ENCODE data around the gene ARSK.

Gene ARSK

DNA sequence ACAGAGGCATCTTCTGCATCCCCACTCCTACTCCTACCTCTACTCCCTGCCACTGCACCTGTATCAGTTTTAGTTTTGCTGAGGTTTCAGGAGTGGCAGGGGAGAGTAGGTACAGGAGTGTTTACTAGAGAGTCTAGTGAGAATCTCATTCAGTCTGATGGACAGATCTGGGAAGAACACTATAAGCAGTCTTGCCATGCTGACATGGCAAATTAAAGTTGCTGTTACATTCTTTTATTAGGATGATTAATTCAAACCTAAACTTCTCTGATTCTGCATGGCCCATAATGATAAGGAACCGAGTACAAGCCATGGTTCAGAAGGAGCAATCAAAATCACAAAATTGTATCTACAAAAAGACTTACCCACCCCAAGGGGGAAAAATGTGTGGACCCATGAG is 7.4 kb downstream of the ARSK start:
- in situ Hi-C loops (cut with MboI; ENCODE audit: low sequenced_read_pairs): no loop called here

DNA sequence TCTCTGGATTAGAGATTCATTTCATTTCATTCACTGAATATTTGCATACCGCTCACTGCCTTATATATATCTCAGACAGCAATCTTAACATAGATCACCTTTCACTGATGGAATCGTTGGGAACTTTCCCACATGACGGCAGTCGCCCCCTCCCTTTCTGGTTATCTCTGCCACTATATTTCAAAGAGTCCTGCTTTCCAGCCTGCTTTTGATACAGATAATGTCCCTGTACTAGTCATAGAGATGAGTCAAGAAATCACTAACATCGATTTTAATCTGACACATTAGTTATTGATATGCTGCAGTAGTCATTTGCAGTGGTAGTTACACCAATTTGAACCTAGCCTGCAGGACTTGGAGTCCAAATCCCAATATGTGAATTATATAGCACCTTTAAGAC is 8.5 kb downstream of the ARSK start:
- in situ Hi-C loops (cut with MboI; ENCODE audit: low sequenced_read_pairs): no loop called here

DNA sequence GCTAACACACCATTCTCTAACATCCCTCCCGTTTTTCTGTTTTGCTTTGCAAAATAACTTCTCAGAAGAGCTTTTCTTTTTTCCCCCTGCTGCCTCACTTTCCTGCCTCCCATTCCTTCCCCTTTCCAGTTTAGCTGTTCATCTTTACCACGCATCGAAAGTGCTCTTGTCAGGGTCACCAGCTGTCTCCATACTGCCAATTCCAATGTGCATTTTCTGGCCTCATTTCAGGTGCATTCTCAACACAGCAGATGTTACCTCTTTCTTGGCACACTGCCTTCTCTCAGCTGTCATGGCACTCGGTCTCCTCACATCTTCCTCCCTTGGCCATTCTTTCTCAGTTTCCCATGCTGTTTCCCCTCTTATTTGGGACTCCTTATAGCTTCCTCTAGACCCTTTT is 9.5 kb downstream of the ARSK start:
- in situ Hi-C loops (cut with MboI; ENCODE audit: low sequenced_read_pairs): no loop called here

DNA sequence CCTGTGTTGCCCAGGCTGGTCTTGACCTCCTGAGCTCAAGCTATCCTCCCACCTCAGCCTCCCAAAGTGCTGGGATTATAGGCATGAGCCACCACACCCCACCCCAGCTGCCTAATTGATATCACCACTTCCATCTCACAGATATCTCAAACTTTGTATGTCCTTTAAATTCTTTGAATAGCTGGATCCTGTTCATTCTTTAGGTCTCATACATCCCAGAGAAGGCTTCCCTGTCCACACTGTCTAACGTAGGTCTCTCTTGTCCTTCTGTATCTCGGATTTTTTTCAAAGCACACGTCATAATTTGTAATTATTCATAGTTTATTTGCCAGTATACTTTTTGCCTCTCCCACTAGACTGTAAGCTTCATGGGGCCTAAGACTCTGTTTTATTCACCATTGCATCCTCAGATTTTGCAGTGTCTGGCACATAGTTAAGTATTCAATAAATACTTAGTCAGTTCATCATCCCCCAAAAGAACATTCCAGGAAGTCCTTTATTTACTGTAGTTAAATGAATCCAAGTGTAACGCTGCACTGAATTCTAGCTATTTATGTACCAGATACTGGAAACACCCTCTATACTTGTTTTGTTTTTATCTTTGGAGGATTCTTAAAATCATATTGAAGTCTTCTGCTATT is 10.5 kb downstream of the ARSK start:
- in situ Hi-C loops (cut with MboI; ENCODE audit: low sequenced_read_pairs): no loop called here

DNA sequence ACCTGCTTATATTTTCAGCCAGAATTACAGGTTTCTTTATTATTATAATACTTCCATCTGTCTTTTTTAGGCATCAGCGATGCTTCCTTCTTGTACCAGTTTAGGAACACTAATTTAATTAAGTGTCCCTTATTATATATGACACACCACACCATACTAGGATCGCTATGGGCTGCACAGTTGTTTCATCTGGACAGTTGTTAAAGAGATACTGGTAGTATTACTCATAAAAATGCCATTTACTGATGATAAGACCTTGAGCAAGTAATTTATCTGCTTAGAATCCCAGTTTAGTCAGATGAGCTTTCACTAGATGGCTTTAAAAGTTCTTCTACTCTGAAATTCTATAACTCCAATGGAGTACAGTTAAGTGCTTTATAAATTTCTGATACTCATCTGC is 17.1 kb downstream of the ARSK start:
- in situ Hi-C loops (cut with MboI; ENCODE audit: low sequenced_read_pairs): no loop called here

DNA sequence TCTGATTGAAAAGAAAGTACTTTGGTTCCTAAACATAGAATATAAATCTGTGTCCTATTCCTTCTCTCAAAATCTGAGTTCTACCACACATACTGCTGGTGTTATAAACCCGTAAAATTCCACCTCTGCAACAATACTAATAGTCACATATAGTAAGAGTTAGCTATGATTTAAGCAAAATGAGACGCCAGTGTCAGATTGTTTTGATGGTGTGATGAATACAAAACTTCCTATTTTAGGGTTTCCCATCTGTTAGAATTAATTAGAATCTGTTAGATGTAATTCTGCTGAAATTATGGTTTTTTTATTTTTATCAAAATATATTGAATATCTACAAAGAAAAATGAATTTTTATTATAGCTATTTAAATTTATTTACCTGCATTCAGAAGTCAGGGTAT is 26.7 kb downstream of the ARSK start:
- in situ Hi-C loops (cut with MboI; ENCODE audit: low sequenced_read_pairs): no loop called here

DNA sequence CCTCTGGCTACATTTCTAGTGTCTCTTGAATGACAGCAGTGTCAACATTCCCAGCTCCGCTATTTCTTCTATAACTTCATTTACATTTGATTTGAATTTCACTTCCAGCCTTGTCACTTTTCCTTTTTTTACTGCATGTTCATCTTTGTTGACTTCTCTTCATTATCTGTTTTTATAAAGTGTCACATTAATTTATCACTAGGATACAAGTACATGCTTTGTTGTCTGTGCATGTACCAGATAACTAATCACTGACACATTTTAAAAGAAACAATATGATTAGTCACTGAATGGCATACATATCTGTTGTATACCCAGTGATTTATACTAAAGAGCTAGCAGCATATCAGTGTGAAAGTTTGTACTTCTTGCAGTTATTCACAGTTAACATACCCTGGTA is 29.1 kb downstream of the ARSK start:
- in situ Hi-C loops (cut with MboI; ENCODE audit: low sequenced_read_pairs): no loop called here

DNA sequence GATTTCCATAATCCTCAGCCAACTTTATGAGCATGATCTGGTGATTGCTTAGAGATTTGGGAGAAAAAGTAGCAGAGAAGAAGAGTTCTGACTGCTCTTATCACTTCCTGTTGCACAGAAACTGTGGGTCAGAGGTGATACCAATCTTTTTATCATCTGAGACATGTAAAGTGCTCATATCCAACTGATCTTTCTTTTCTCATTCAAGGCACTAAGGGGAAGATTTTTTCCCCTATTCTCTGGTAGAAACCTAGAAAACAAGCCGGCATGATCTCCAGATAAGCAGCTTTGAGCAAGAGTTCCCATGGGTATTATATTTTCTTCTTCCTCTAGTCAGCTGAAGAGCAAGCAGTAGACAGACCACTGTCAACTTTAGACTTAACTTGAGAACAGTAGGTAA is 36.0 kb downstream of the ARSK start:
- in situ Hi-C loops (cut with MboI; ENCODE audit: low sequenced_read_pairs): no loop called here

DNA sequence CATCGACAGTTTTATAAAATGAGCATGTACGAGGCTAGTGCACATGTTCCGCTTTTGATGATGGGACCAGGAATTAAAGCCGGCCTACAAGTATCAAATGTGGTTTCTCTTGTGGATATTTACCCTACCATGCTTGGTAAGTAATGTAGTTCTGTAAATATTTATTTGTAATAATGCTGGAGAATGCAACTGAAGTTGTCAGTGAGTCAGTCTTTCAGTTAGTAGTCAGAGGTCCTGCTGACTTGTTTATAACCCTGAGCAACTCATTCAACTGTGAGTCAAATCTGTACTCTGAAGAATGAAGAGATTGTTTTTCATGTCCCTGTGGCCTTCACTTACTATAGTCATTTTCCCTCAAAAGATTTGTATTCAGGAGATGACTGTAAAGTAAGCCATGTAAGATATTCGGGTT is 36.6 kb downstream of the ARSK start:
- in situ Hi-C loops (cut with MboI; ENCODE audit: low sequenced_read_pairs): no loop called here

DNA sequence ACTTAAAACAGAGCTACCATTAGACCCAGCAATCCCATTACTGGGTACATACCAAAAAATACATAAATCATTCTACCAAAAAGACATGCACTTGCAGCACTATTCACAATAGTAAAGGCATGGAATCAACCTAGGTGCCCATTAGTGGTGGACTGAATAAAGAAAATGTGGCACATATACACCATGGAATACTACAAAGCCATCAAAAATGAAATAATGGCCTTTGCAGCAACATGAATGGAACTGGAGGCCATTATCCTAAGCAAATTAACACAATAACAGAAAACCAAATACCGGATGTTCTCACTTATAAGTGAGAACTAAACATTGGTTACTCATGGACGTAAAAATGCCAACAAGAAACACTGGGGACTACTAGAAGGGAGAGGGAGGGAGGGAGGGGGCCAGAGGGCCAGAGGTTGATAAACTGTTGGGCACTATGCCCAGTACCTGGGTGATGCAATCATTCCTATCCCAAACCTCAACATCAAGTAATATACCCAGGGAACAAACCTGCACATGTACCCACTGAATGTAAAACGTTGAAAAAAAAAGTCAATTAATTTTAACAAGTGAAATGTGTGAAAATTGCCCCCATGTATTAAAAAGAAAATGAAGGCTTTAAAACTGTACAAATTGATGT is 40.5 kb downstream of the ARSK start:
- in situ Hi-C loops (cut with MboI; ENCODE audit: low sequenced_read_pairs): no loop called here

DNA sequence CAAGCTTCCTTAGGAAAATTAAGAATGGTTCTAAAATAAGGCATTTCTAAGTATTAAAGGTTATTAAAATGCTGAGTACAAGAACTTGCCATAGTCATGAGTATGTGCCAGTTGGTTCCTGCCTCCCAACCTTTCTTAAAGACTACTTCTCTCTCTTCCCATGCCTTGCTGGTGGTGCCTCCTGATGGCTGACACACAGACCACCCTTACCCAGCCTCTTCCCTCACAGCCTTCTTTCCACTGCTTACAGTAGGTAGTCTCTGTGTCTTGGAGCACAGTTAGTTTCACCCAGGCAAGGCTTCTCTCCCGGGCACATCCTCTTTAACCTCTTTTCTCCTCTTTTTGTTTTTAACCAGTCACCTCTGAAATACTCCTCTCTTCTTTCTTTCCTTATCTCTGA is 44.4 kb downstream of the ARSK start:
- in situ Hi-C loops (cut with MboI; ENCODE audit: low sequenced_read_pairs): no loop called here

DNA sequence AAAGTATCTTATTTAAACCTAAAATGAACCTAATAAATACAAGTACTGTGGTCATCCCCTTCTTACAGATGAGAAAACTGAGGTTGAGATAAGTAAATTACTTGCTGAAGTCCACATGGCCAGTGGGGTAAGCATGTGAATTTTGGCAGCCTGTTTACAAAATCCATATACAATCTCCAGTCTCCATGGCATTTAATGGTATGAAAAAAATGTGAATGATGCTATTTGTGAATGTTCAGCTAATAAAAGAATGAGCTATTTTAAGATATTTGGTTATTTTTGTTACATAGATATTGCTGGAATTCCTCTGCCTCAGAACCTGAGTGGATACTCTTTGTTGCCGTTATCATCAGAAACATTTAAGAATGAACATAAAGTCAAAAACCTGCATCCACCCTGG is 45.7 kb downstream of the ARSK start:
- in situ Hi-C loops (cut with MboI; ENCODE audit: low sequenced_read_pairs): no loop called here

DNA sequence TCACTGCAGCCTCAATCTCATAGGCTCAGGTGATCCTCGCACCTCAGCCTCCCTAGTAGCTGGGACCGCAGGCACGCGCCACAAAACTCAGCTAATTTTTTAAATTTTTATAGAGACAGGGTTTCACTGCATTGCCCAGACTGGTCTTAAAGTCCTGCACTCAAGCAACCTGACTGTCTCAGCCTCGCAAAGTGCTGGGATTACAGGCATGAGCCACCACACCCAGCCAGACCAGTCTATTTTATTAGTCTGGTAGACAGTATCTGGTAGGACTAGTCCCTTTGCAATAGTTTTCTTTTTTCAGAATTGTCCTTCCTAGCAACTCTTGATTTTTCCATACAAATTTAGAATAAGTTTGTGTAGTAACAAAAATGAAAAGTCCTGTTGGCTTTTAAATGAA is 50.9 kb downstream of the ARSK start:
- in situ Hi-C loops (cut with MboI; ENCODE audit: low sequenced_read_pairs): no loop called here

DNA sequence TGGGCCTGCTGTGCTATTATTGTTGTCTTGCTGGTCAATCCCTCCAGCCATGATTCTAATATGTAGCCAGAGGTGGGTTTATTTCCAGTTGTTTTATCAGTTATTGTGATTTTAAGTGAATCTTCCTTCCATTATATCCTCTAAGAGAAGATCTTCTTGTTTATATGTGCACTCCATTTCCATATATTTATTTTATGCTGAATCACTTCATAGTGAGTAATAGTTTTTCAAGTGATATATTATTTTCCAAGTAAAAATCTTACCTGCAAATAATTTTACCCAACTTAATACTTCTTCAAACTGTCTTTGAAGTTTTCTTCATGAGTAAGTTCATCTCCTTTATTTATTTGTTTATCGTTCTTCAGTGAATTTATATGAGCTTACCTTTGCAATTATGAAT is 51.5 kb downstream of the ARSK start:
- in situ Hi-C loops (cut with MboI; ENCODE audit: low sequenced_read_pairs): no loop called here

DNA sequence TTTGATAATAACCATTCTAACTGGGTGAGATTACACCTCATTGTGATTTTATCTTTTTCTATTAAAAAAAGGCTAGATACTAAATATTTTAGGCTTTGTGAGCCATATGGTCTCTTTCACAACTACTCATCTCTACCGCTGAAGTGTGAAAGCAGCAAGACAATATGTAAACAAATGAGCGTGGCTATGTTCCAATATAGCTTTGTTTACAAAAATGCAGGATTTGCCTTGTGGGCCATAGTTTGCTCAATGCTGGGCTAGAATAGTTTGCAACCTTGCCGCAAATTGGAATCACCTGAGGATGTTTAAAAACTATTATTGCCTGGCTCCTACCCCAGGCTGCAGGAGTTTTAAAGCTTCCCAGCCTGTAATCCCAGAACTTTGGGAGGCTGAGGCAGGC is 54.8 kb downstream of the ARSK start:
- in situ Hi-C loops (cut with MboI; ENCODE audit: low sequenced_read_pairs): no loop called here

DNA sequence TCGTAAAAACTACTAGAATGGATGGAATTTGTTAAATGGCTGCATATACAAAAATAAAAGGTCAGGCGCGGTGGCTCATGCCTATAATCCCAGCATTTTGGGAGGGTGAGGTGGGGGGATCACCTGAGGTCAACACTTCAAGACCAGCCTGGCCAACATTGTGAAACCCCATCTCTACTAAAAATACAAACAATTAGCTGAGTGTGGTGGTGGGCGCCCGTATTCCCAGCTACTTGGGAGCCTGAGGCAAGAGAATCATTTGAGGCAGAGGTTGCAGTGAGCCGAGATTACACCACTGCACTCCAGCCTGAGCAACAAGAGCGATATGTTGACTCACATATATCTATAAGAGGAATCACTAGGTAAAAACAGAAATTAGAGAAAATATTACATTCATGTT is 55.6 kb downstream of the ARSK start:
- in situ Hi-C loops (cut with MboI; ENCODE audit: low sequenced_read_pairs): no loop called here

DNA sequence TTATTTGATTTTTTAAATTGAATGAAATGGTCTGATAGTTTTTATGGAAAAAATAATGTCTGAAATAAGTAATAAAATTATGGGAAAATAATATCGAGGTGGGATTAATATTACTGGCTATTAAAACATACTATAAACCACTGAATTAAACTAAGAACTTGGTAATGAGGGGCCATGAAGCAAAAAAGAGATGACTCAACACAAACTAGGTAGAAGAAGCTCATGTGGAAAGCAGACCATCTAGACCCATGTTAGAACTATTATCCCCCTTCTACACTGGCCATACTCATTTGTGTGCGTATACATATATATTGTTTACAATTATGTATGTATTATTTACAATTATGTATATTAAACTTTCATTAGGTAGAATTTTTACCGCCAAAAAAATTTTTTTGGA is 56.5 kb downstream of the ARSK start:
- in situ Hi-C loops (cut with MboI; ENCODE audit: low sequenced_read_pairs): no loop called here

DNA sequence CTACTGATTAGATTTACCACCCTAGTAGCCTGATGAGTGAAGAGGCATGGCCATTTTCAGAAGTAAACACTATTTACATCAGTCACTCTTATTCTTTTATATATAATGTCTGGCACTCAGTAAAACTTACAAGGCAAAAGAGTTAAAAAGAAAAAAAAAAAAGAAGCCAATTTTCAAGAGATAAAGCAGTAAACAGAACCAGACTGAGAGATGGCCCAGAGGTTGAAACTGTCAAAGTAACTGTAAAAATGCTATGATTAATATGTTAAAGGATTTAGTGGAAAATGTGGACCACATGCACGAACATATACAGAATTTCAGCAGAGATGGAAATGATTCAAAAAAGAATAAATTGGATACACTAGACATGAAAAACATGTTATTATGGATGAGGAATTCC is 58.6 kb downstream of the ARSK start:
- in situ Hi-C loops (cut with MboI; ENCODE audit: low sequenced_read_pairs): no loop called here

DNA sequence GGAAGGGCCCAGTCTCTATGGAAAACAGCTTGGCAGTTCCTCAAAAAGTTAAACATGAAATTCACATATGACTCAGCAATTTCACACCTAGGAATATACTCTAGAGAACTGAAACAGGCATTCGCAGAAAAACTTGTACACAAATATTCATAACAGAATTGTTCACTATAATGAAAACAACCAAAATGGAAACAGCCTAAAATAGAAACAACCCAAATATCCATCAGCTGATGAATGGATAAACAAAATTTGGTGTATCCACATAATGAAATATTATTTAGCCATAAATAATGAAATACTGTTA is 60.2 kb downstream of the ARSK start:
- in situ Hi-C loops (cut with MboI; ENCODE audit: low sequenced_read_pairs): no loop called here

DNA sequence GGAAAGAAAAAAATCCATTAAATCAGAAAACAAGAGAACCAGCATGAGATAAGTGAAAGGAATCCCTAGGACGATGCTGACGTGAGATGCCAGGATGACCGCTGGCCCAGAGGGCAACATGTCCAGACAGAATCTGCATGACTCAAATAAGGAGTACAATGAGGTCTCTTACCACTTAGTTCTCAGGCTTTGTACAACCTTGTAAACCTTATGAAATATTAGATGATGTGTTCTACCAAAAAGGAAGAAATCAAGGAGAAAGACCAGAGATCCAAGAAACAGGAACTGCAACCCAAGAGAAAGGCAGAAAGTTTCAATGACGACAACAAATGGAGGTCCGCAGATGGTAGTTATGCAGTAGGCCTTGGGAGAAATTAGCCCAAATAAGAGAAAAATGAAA is 62.2 kb downstream of the ARSK start:
- in situ Hi-C loops (cut with MboI; ENCODE audit: low sequenced_read_pairs): no loop called here

DNA sequence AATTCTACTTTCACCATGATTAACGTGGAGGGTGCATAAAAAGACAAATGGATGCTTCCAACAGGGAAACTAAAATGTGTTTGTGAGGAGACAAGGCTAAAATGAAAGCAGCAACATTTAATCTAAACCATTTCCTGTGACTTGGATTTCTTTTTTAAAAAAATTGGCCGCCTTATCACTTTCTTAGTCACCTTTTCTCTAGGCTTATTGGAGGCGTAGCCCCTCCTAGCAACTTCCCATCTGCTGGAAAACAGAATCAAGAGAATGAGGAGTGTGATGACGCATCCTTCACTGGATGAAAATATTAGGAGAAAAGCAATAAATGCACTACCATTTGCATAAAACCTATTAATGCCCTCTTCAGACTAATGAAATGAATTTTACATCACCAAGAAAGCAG is 64.2 kb downstream of the ARSK start:
- in situ Hi-C loops (cut with MboI; ENCODE audit: low sequenced_read_pairs): no loop called here

DNA sequence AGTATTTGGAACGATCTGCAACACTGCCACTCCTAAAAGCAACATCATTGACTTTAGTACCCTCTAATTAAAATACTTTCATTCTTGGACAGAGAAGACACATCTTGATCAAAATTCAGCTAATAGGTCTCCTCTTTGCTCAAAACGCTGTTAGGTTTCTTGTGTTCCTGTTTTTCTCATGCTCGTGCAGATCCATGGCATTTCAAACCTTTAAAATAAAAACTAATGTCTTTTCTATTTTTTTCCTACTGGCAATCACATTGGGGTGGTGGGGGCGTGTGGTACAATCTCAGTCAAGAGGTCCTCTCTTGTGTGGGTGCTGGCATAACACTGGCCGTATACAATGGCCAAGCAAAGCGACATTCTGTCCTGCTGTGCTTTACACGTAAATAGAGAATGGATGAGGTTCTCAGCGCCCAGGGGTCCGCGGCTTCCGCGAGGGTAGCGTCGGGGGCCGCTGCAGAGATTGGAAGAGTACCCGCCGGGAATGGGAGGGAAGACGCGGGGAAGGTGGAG is 64.7 kb downstream of the ARSK start:
- in situ Hi-C loops (cut with MboI; ENCODE audit: low sequenced_read_pairs): no loop called here

All from HL-60/S4 (cell line).